CD4-positive, alpha-beta memory T cell (primary cell): ENCODE measurements around the gene AVEN. TPM values are rescaled to one million over a fixed set of nuclear protein-coding genes. Genes with fewer than 3 reads are reported as not detected.
A peak's percentile ranks its signal among the peaks of the same experiment; 100 is the strongest.
"Not testable (repeated sequence)": the region's sequence is repeated elsewhere in the genome, so short reads cannot be mapped to it uniquely, and the experiment has no call there.

ENCODE experiments used
- CTCF ChIA-PET: fragments of 350-600 bp; sonication (Branson Sonifier 250); formaldehyde crosslinking; loops from one replicate; lab custom pipeline; 2021; ENCODE audit warnings: inconsistent platforms; ENCODE audit not compliant: partially characterized antibody; lab: Charles Lee
- POLR2A ChIA-PET: fragments of 350-600 bp; sonication (Branson Sonifier 250); formaldehyde crosslinking; loops from one replicate; lab custom pipeline; 2021; ENCODE audit not compliant: partially characterized antibody; lab: Charles Lee
- DNase-seq, 5 donors: peaks; one replicate each; pipeline versions ENCODE4 v3.0.0 to v3.0.0-alpha.2; 2020 to 2022; ENCODE audit warnings: mixed read lengths in 1 of 5
- H3K27ac ChIP-seq: one replicate; pipeline ENCODE4 v1.7.0; 2013; ENCODE audit warnings: low read depth, low read length
- H3K27me3 ChIP-seq: 2 replicates; pipeline ENCODE4 v1.7.0; 2013; ENCODE audit warnings: mild to moderate bottlenecking, low read length, moderate library complexity; ENCODE audit not compliant: insufficient read depth
- H3K36me3 ChIP-seq: 2 replicates; pipeline ENCODE4 v1.7.0; 2013; ENCODE audit warnings: mild to moderate bottlenecking, low read length, moderate library complexity; ENCODE audit not compliant: insufficient read depth
- H3K4me1 ChIP-seq: 2 replicates; pipeline ENCODE4 v1.7.0; 2013; ENCODE audit warnings: mild to moderate bottlenecking, low read length, moderate library complexity; ENCODE audit not compliant: insufficient read depth
- H3K4me3 ChIP-seq, 2 donors: one replicate each; pipeline ENCODE4 v1.7.0; 2013; ENCODE audit warnings: low read length in 2 of 2, mild to moderate bottlenecking in 1 of 2
- H3K9me3 ChIP-seq, 2 donors: one replicate each; pipeline ENCODE4 v1.7.0; 2013; ENCODE audit warnings: low read length in 2 of 2, control low read depth in 1 of 2; ENCODE audit not compliant: control insufficient read depth in 1 of 2
- H3K27ac Mint-ChIP-seq, 7 donors: one replicate each; pipeline ENCODE4 v1.8.0; 2020 to 2021; ENCODE audit warnings: mixed read lengths in 7 of 7, mild to moderate bottlenecking in 6 of 7, inconsistent platforms in 3 of 7, moderate library complexity in 3 of 7
- H3K27me3 Mint-ChIP-seq, 2 donors: one replicate each; pipeline ENCODE4 v1.8.0; 2020 to 2021; ENCODE audit warnings: mixed read lengths in 2 of 2
- H3K36me3 Mint-ChIP-seq, 2 donors: one replicate each; pipeline ENCODE4 v1.8.0; 2020 to 2021; ENCODE audit warnings: mixed read lengths in 2 of 2, inconsistent platforms in 1 of 2, mild to moderate bottlenecking in 1 of 2
- H3K4me1 Mint-ChIP-seq, 4 donors: one replicate each; pipeline ENCODE4 v1.8.0; 2020 to 2021; ENCODE audit warnings: mixed read lengths in 4 of 4, mild to moderate bottlenecking in 1 of 4
- H3K4me3 Mint-ChIP-seq, 8 donors: one replicate each; pipeline ENCODE4 v1.8.0; 2020 to 2021; ENCODE audit warnings: mixed read lengths in 8 of 8, mild to moderate bottlenecking in 7 of 8, moderate library complexity in 6 of 8, inconsistent platforms in 3 of 8
- H3K9me3 Mint-ChIP-seq, 8 donors: one replicate each; pipeline ENCODE4 v1.8.0; 2020 to 2021; ENCODE audit warnings: mixed read lengths in 8 of 8, mild to moderate bottlenecking in 5 of 8, inconsistent platforms in 3 of 8, moderate library complexity in 1 of 8
- intact Hi-C: fragments of 100-400 bp; cut with micrococcal nuclease; formaldehyde crosslinking; loops from one replicate; pipeline ENCODE4 v1.15.1; 2023
- polyA plus RNA-seq, 2 donors: library from polyadenylated mRNA; unstranded; fragments of 300-500 nt; fragmentation: Illumina TruSeq; gene quantifications; one replicate each; pipeline ENCODE4 v1.2.3, GENCODE V29; 2021
- total RNA-seq, 2 experiments: library from RNA; stranded (reverse); gene quantifications; one replicate each; pipeline ENCODE4 v1.2.3, GENCODE V29; 2021

Gene AVEN
- total and polyA plus RNA-seq, 4 experiments from 2014 or later = 7.1 to 12.6 (median 9.9) TPM

- POLR2A ChIA-PET = no interaction called here
- no peaks in the 10 kb centered on the region for H3K36me3 ChIP-seq
- Mint-ChIP-seq H3K27me3 (no peaks in the 10 kb centered on the region), H3K27ac (no peak overlapping the region), H3K4me3 (no peak overlapping the region), H3K9me3 (peaks cover 0 to 7% (median 3%) of the 10 kb centered on the region in 8 donors), H3K4me1 (no peaks in the 10 kb centered on the region), H3K36me3 (peaks cover 0 to 9% of the 10 kb centered on the region in 2 donors)
- CTCF ChIA-PET = interaction anchor here (0.9 kb wide), 1 partner anchor 37 kb away, joined by 3 read pairs; no protein-coding TSS in a partner anchor
- no peak overlapping the region for H3K27ac ChIP-seq
- H3K9me3 ChIP-seq = no peaks in the 10 kb centered on the region
- no peak overlapping the region for H3K4me3 ChIP-seq
- no peaks in the 10 kb centered on the region for H3K27me3 ChIP-seq
- peaks cover 2% of the 10 kb centered on the region for H3K4me1 ChIP-seq
- intact Hi-C loops = no loop called here
- no peak for DNase-seq
These were observed 15.1 kb downstream of the AVEN start for GRCh38 chr15:34023907-34024306.

GRCh38 chr15:34019369-34019990 is 19.5 kb downstream of the AVEN start:
- Mint-ChIP-seq H3K4me1 (peaks cover 9 to 15% (median 11%) of the 10 kb centered on the region in 4 donors), H3K36me3 (peaks cover 0 to 4% of the 10 kb centered on the region in 2 donors), H3K4me3 (peak overlapping the region in 1 of 8 donors; percentile 13), H3K27me3 (no peaks in the 10 kb centered on the region), H3K9me3 (no peaks in the 10 kb centered on the region), H3K27ac (no peak overlapping the region)
- DNase-seq = no peak
- H3K27ac ChIP-seq = no peak overlapping the region
- no peaks in the 10 kb centered on the region for H3K9me3 ChIP-seq
- POLR2A ChIA-PET = interaction anchor here (0.7 kb wide), 1 partner anchor 20 kb away, joined by 3 read pairs; the partner anchor contains the start of gene AVEN
- H3K4me1 ChIP-seq = peaks cover 11% of the 10 kb centered on the region
- CTCF ChIA-PET = no interaction called here
- H3K36me3 ChIP-seq = no peaks in the 10 kb centered on the region
- H3K4me3 ChIP-seq = no peak overlapping the region
- H3K27me3 ChIP-seq = no peaks in the 10 kb centered on the region
- intact Hi-C loops = no loop called here

- H3K27ac Mint-ChIP-seq = peak overlapping the region in 4 of 7 donors; percentile 76 to 86 (median 81)
- intact Hi-C loops = not testable (repeated sequence)
These were observed 20.3 kb downstream of the AVEN start for GRCh38 chr15:34018738-34019137.

GRCh38 chr15:34018021-34018645 is 20.9 kb downstream of the AVEN start:
- ChIA-PET POLR2A (interaction anchor here (0.8 kb wide), 1 partner anchor 83 kb away, joined by 4 read pairs; the partner anchor contains the start of genes EMC7 and PGBD4), CTCF (no interaction called here)
- no peaks in the 10 kb centered on the region for H3K36me3 ChIP-seq
- peak overlapping the region; percentile 4 to 89 (median 79) for H3K4me3 Mint-ChIP-seq
- intact Hi-C loops = no loop called here
- H3K36me3 Mint-ChIP-seq = peaks cover 0 to 4% of the 10 kb centered on the region in 2 donors
- no peaks in the 10 kb centered on the region for H3K27me3 Mint-ChIP-seq
- H3K4me1 Mint-ChIP-seq = peaks cover 9 to 15% (median 11%) of the 10 kb centered on the region in 4 donors
- H3K9me3 ChIP-seq = no peaks in the 10 kb centered on the region
- H3K27ac Mint-ChIP-seq = peak overlapping the region; percentile 9 to 86 (median 78)
- no peak overlapping the region for H3K4me3 ChIP-seq
- H3K9me3 Mint-ChIP-seq = no peaks in the 10 kb centered on the region
- H3K27ac ChIP-seq = no peak overlapping the region
- H3K4me1 ChIP-seq = peaks cover 11% of the 10 kb centered on the region
- no peaks in the 10 kb centered on the region for H3K27me3 ChIP-seq
- DNase-seq = peak; percentile 48 to 68 (median 57)

More at GRCh38 chr15:34018738-34019137, 20.3 kb downstream of the AVEN start:
- DNase-seq, H3K36me3 ChIP-seq, H3K9me3 Mint-ChIP-seq, H3K36me3 Mint-ChIP-seq, H3K27me3 ChIP-seq, H3K4me3 ChIP-seq, H3K27me3 Mint-ChIP-seq, CTCF ChIA-PET, H3K9me3 ChIP-seq, H3K27ac ChIP-seq: not testable (repeated sequence)
- peaks cover 9 to 15% (median 11%) of the 10 kb centered on the region in 4 donors for H3K4me1 Mint-ChIP-seq
- POLR2A ChIA-PET = interaction anchor here (0.7 to 0.8 kb wide), 2 partner anchors 21 to 83 kb away, joined by 3 to 4 read pairs; partner anchors contain the start of genes AVEN, EMC7 and PGBD4
- peaks cover 11% of the 10 kb centered on the region for H3K4me1 ChIP-seq
- peak overlapping the region in 7 of 8 donors; percentile 73 to 89 (median 80) for H3K4me3 Mint-ChIP-seq

- Mint-ChIP-seq H3K4me1 (peaks cover 9 to 15% (median 11%) of the 10 kb centered on the region in 4 donors), H3K9me3 (no peaks in the 10 kb centered on the region), H3K4me3 (no peak overlapping the region), H3K27me3 (no peaks in the 10 kb centered on the region), H3K27ac (no peak overlapping the region), H3K36me3 (no peaks in the 10 kb centered on the region)
- H3K27ac ChIP-seq = no peak overlapping the region
- no peaks in the 10 kb centered on the region for H3K9me3 ChIP-seq
- H3K4me3 ChIP-seq = no peak overlapping the region
- CTCF ChIA-PET = no interaction called here
- peaks cover 11% of the 10 kb centered on the region for H3K4me1 ChIP-seq
- DNase-seq = no peak
- H3K36me3 ChIP-seq = no peaks in the 10 kb centered on the region
- H3K27me3 ChIP-seq = no peaks in the 10 kb centered on the region
- intact Hi-C loops = no loop called here
- POLR2A ChIA-PET = no interaction called here
These were observed 24.4 kb downstream of the AVEN start for GRCh38 chr15:34014556-34014955.

GRCh38 chr15:34013746-34014145 is 25.3 kb downstream of the AVEN start:
- no peaks in the 10 kb centered on the region for H3K36me3 Mint-ChIP-seq
- no peaks in the 10 kb centered on the region for H3K9me3 ChIP-seq
- H3K27ac Mint-ChIP-seq = no peak overlapping the region
- H3K27ac ChIP-seq = no peak overlapping the region
- H3K4me3 Mint-ChIP-seq = no peak overlapping the region
- POLR2A ChIA-PET = no interaction called here
- H3K27me3 Mint-ChIP-seq = no peaks in the 10 kb centered on the region
- H3K4me1 Mint-ChIP-seq = peaks cover 9 to 14% (median 11%) of the 10 kb centered on the region in 4 donors
- DNase-seq = no peak
- H3K4me3 ChIP-seq = no peak overlapping the region
- H3K9me3 Mint-ChIP-seq = no peaks in the 10 kb centered on the region
- intact Hi-C loops = no loop called here
- peaks cover 7% of the 10 kb centered on the region for H3K4me1 ChIP-seq
- H3K27me3 ChIP-seq = no peaks in the 10 kb centered on the region
- no peaks in the 10 kb centered on the region for H3K36me3 ChIP-seq
- CTCF ChIA-PET = no interaction called here

GRCh38 chr15:34012461-34013028 is 26.5 kb downstream of the AVEN start:
- H3K4me1 Mint-ChIP-seq = peaks cover 0 to 6% (median 2%) of the 10 kb centered on the region in 4 donors
- Histone ChIP-seq H3K9me3 (no peaks in the 10 kb centered on the region), H3K27ac (no peak overlapping the region), H3K4me3 (no peak overlapping the region), H3K36me3 (no peaks in the 10 kb centered on the region), H3K27me3 (no peaks in the 10 kb centered on the region), H3K4me1 (no peaks in the 10 kb centered on the region)
- H3K36me3 Mint-ChIP-seq = no peaks in the 10 kb centered on the region
- no peak overlapping the region for H3K4me3 Mint-ChIP-seq
- CTCF ChIA-PET = interaction anchor here (0.6 kb wide), 1 partner anchor 12 kb away, joined by 3 read pairs; no protein-coding TSS in a partner anchor
- intact Hi-C loops = no loop called here
- H3K9me3 Mint-ChIP-seq = no peaks in the 10 kb centered on the region
- POLR2A ChIA-PET = no interaction called here
- DNase-seq = no peak
- no peak overlapping the region for H3K27ac Mint-ChIP-seq
- no peaks in the 10 kb centered on the region for H3K27me3 Mint-ChIP-seq
